ENCODE measurements around the gene PDE2A. TPM values are rescaled to one million over a fixed set of nuclear protein-coding genes. Genes with fewer than 3 reads are reported as not detected.

Gene PDE2A
- total and polyA plus RNA-seq, 7 donors: 6.0 to 20.1 (median 8.8) TPM

GRCh38 chr11:72551571-72551970 lies 122.7 kb downstream of the PDE2A start:
- H3K4me3 ChIP-seq: no peak overlapping the region
- no peak for TF ChIP-seq CTCF (IDR thresholded peaks at IDR 0.05)
- H3K4me1 ChIP-seq: peaks cover 9% of the 10 kb centered on the region
- ATAC-seq (no peak), DNase-seq (no peak)
- 90 to 96% (median 93%) methylated on average over 5 of the region's 5 CpGs for WGBS, 3 donors
- H3K27ac ChIP-seq: no peak overlapping the region
- intact Hi-C loops (cut with DNase I): no loop called here
- no peaks in the 10 kb centered on the region for H3K9me3 ChIP-seq
- no peaks in the 10 kb centered on the region for H3K27me3 ChIP-seq (ENCODE audit: insufficient read depth in 3 of 3, low read length in 2 of 3)
- no peaks in the 10 kb centered on the region for H3K36me3 ChIP-seq (ENCODE audit: insufficient read depth in 1 of 2, low read depth in 1 of 2)

GRCh38 chr11:72548463-72548862 lies 125.8 kb downstream of the PDE2A start:
- peaks cover 0 to 2% (median 0%) of the 10 kb centered on the region in 3 donors for H3K27me3 ChIP-seq (ENCODE audit: insufficient read depth in 3 of 3, low read length in 2 of 3)

GRCh38 chr11:72546866-72547265 lies 127.4 kb downstream of the PDE2A start:
- ATAC-seq: no peak
- TF ChIP-seq CTCF (IDR thresholded peaks at IDR 0.05): no peak

More at GRCh38 chr11:72548463-72548862, 125.8 kb downstream of the PDE2A start:
- intact Hi-C loops (cut with DNase I): no loop called here
- DNase-seq: no peak
- ATAC-seq: peak in 3 of 4 donors; percentile 87 to 92 (median 90)
- 21 to 36% (median 30%) methylated on average over 6 of the region's 6 CpGs for WGBS, 3 donors
- Histone ChIP-seq H3K9me3 (no peaks in the 10 kb centered on the region), H3K36me3 (ENCODE audit: insufficient read depth in 1 of 2, low read depth in 1 of 2) (no peaks in the 10 kb centered on the region), H3K4me3 (no peak overlapping the region), H3K4me1 (peaks cover 9% of the 10 kb centered on the region), H3K27ac (peak overlapping the region; percentile 61)
- no peak for TF ChIP-seq CTCF (IDR thresholded peaks at IDR 0.05)

GRCh38 chr11:72544589-72544988 lies 129.6 kb downstream of the PDE2A start:
- no peak for TF ChIP-seq CTCF (IDR thresholded peaks at IDR 0.05)
- Histone ChIP-seq H3K27me3 (ENCODE audit: insufficient read depth in 3 of 3, low read length in 2 of 3) (peaks cover 0 to 2% (median 0%) of the 10 kb centered on the region in 3 donors), H3K36me3 (ENCODE audit: insufficient read depth in 1 of 2, low read depth in 1 of 2) (no peaks in the 10 kb centered on the region), H3K4me3 (no peak overlapping the region), H3K27ac (no peak overlapping the region), H3K4me1 (peaks cover 7% of the 10 kb centered on the region), H3K9me3 (no peaks in the 10 kb centered on the region)
- intact Hi-C loops (cut with DNase I): no loop called here
- ATAC-seq (no peak), DNase-seq (no peak)
- 85 to 88% (median 86%) methylated on average over 4 of the region's 4 CpGs for WGBS, 3 donors

More at GRCh38 chr11:72546866-72547265, 127.4 kb downstream of the PDE2A start:
- H3K36me3 ChIP-seq (ENCODE audit: insufficient read depth in 1 of 2, low read depth in 1 of 2): no peaks in the 10 kb centered on the region
- no peaks in the 10 kb centered on the region for H3K9me3 ChIP-seq
- no peak for DNase-seq
- H3K4me1 ChIP-seq: peaks cover 9% of the 10 kb centered on the region
- H3K4me3 ChIP-seq: no peak overlapping the region
- H3K27me3 ChIP-seq (ENCODE audit: insufficient read depth in 3 of 3, low read length in 2 of 3): peaks cover 0 to 2% (median 0%) of the 10 kb centered on the region in 3 donors
- 60 to 69% (median 63%) methylated on average over 9 of the region's 9 CpGs for WGBS, 3 donors
- H3K27ac ChIP-seq: no peak overlapping the region
- intact Hi-C loops (cut with DNase I): no loop called here

All from psoas muscle (tissue), 8 donors.